ENCODE results near the gene TXNDC8. TPM values are rescaled to one million over a fixed set of nuclear protein-coding genes. Genes with fewer than 3 reads are reported as not detected.

Gene TXNDC8
- total and polyA plus RNA-seq, 2 of the 13 experiments (the other 11 are each of a cell fraction or from before 2014, with no cell fraction given), result not detected

GRCh38 chr9:110270211-110270995 is 67.3 kb downstream of the TXNDC8 start:
- Histone ChIP-seq H3K79me2 (ENCODE audit: insufficient read depth, low read length) (no peaks in the 10 kb centered on the region), H3K4me2 (ENCODE audit: low read depth, low read length) (no peak overlapping the region), H3K4me3 (replicated peaks in 1 of 3; ENCODE audit: insufficient read depth in 1 of 3, low read depth in 2 of 3, low read length in 3 of 3) (no peak overlapping the region), H3K36me3 (replicated peaks in 1 of 2; ENCODE audit: control insufficient read depth in 1 of 2, insufficient read depth in 2 of 2, low read length in 2 of 2) (no peaks in the 10 kb centered on the region), H3K9me3 (ENCODE audit: low read length) (no peaks in the 10 kb centered on the region), H3K27ac (ENCODE audit: extremely low read length, insufficient read depth, low read length) (no peak overlapping the region), H3K9ac (ENCODE audit: insufficient read depth, low read depth, low read length) (no peak overlapping the region), H4K20me1 (ENCODE audit: insufficient read depth, low read length) (no peaks in the 10 kb centered on the region), H2AFZ (ENCODE audit: low read length) (no peak overlapping the region), H3K27me3 (ENCODE audit: control insufficient read depth in 1 of 2, insufficient read depth in 2 of 2, low read length in 2 of 2) (peaks cover 1 to 3% of the 10 kb centered on the region in 2 experiments; a peak in 2 of 5 replicates), H3K4me1 (ENCODE audit: insufficient read depth, low read length) (no peaks in the 10 kb centered on the region)
- WGBS (ENCODE audit: low lambda C conversion rate), result 17% methylated on average over 3 of the region's 3 CpGs
- TF ChIP-seq U2AF2 (IDR thresholded peaks at IDR 0.05; ENCODE audit: low read depth, low read length) (no peak), MEIS1 (CRISPR knock-in tag; IDR thresholded peaks at IDR 0.05; ENCODE audit: borderline replicate concordance) (no peak)
- no peak for ATAC-seq
- in situ Hi-C loops (cut with HindIII; ENCODE audit: extremely low pct_ligation_motif_present, low pct_unique_long_range_greater_than_20kb) (no loop called here), intact Hi-C loops (cut with micrococcal nuclease; ENCODE audit: unreplicated experiment) (no loop called here)
- no peak for FAIRE-seq
- ChIA-PET POLR2A (no interaction called here), CTCF (ENCODE audit: low intra/inter-chr PET ratio, low total read pairs) (no interaction called here)
- no peak for DNase-seq (ENCODE audit: low spot score)
- no TSS peak for BruUV-seq (replicated peaks)

- Histone ChIP-seq H3K4me2 (ENCODE audit: low read depth, low read length) (no peak overlapping the region), H3K4me3 (replicated peaks in 1 of 3; ENCODE audit: insufficient read depth in 1 of 3, low read depth in 2 of 3, low read length in 3 of 3) (no peak overlapping the region), H3K79me2 (ENCODE audit: insufficient read depth, low read length) (no peaks in the 10 kb centered on the region), H3K36me3 (replicated peaks in 1 of 2; ENCODE audit: control insufficient read depth in 1 of 2, insufficient read depth in 2 of 2, low read length in 2 of 2) (no peaks in the 10 kb centered on the region), H3K27me3 (ENCODE audit: control insufficient read depth in 1 of 2, insufficient read depth in 2 of 2, low read length in 2 of 2) (no peaks in the 10 kb centered on the region), H2AFZ (ENCODE audit: low read length) (no peak overlapping the region), H3K27ac (ENCODE audit: extremely low read length, insufficient read depth, low read length) (no peak overlapping the region), H3K4me1 (ENCODE audit: insufficient read depth, low read length) (no peaks in the 10 kb centered on the region), H3K9ac (ENCODE audit: insufficient read depth, low read depth, low read length) (no peak overlapping the region), H4K20me1 (ENCODE audit: insufficient read depth, low read length) (no peaks in the 10 kb centered on the region), H3K9me3 (ENCODE audit: low read length) (no peaks in the 10 kb centered on the region)
- ATAC-seq (no peak), FAIRE-seq (no peak), DNase-seq (ENCODE audit: low spot score) (no peak)
- in situ Hi-C loops (cut with HindIII; ENCODE audit: extremely low pct_ligation_motif_present, low pct_unique_long_range_greater_than_20kb) (no loop called here), intact Hi-C loops (cut with micrococcal nuclease; ENCODE audit: unreplicated experiment) (no loop called here)
- no TSS peak for BruUV-seq (replicated peaks)
- TF ChIP-seq ASH2L (IDR thresholded peaks at IDR 0.05; ENCODE audit: insufficient read length, low read depth, low read length) (no peak), HNF1A (IDR thresholded peaks at IDR 0.05; ENCODE audit: low read depth) (no peak), HNF1A (CRISPR knock-in tag; IDR thresholded peaks at IDR 0.05; ENCODE audit: borderline replicate concordance) (no peak), RFX1 (IDR thresholded peaks at IDR 0.05) (no peak), IKZF1 (IDR thresholded peaks at IDR 0.05) (no peak), ZNF839 (CRISPR knock-in tag; IDR thresholded peaks at IDR 0.05; ENCODE audit: borderline replicate concordance) (no peak), KDM3A (CRISPR knock-in tag; IDR thresholded peaks at IDR 0.05; ENCODE audit: low read depth) (no peak), CENPBD1 (CRISPR knock-in tag; IDR thresholded peaks at IDR 0.05; ENCODE audit: borderline replicate concordance, low read depth) (no peak), EP300 (IDR thresholded peaks at IDR 0.05; ENCODE audit: low read depth in 2 of 2, low read length in 2 of 2) (no peak), EP300 (CRISPR knock-in tag; IDR thresholded peaks at IDR 0.05; ENCODE audit: borderline replicate concordance) (no peak), ZFP36L1 (CRISPR knock-in tag; IDR thresholded peaks at IDR 0.05) (no peak), CAMTA2 (CRISPR knock-in tag; IDR thresholded peaks at IDR 0.05; ENCODE audit: borderline replicate concordance) (no peak), PRPF4 (IDR thresholded peaks at IDR 0.05; ENCODE audit: low read depth, low read length, poor library complexity, severe bottlenecking) (no peak)
- ChIA-PET POLR2A (no interaction called here), CTCF (ENCODE audit: low intra/inter-chr PET ratio, low total read pairs) (no interaction called here)
- 89% methylated on average over 1 of the region's 1 CpG for WGBS (ENCODE audit: low lambda C conversion rate)
Measured at GRCh38 chr9:110266795-110267194, 70.9 kb downstream of the TXNDC8 start.

Measured in HepG2 (cell line).